DOHH2 (cell line): Measurements from ENCODE around the gene LARP1B.

ENCODE experiments used
- H3F3A ChIP-seq: fragments of 200-600 bp; sonication (generic), shearing (Covaris generic); 2 replicates; pipeline ENCODE4 v1.6.0; 2016; ENCODE audit warnings: antibody characterized with exemption, mild to moderate bottlenecking; ENCODE audit not compliant: control insufficient read depth, insufficient read depth
- H3K27ac ChIP-seq: fragments of 200-600 bp; sonication (generic); 2 replicates; pipeline ENCODE4 v1.5.1; 2014; ENCODE audit warnings: low read depth, mild to moderate bottlenecking, low read length, moderate library complexity
- H3K27me3 ChIP-seq: fragments of 200-600 bp; sonication (generic); 2 replicates; pipeline ENCODE4 v1.6.1; 2014; ENCODE audit warnings: mild to moderate bottlenecking, low read length, mixed read lengths; ENCODE audit not compliant: control insufficient read depth
- H3K36me3 ChIP-seq: fragments of 200-600 bp; sonication (generic); 2 replicates; pipeline ENCODE4 v1.6.1; 2014; ENCODE audit warnings: mild to moderate bottlenecking, low read length, moderate library complexity, mixed read lengths; ENCODE audit not compliant: control insufficient read depth
- H3K4me1 ChIP-seq: fragments of 200-600 bp; sonication (generic); 2 replicates; pipeline ENCODE4 v1.6.1; 2014; ENCODE audit warnings: mild to moderate bottlenecking, low read length, mixed read lengths; ENCODE audit not compliant: control insufficient read depth
- H3K4me2 ChIP-seq: fragments of 200-600 bp; sonication (generic); 2 replicates; pipeline ENCODE4 v1.6.0; 2014; ENCODE audit warnings: mild to moderate bottlenecking, low read length, moderate library complexity
- H3K4me3 ChIP-seq: fragments of 200-600 bp; sonication (generic); 2 replicates; pipeline ENCODE4 v1.5.1; 2014; ENCODE audit warnings: mild to moderate bottlenecking, low read length, mixed read lengths
- H3K79me2 ChIP-seq: fragments of 200-600 bp; sonication (generic); 2 replicates; pipeline ENCODE4 v1.6.1; 2014; ENCODE audit warnings: mild to moderate bottlenecking, low read length, mixed read lengths; ENCODE audit not compliant: control insufficient read depth
- H3K9me2 ChIP-seq: fragments of 200-600 bp; sonication (generic); replicated peaks from 2 replicates; pipeline ENCODE4 v1.6.1; 2014; ENCODE audit warnings: mild to moderate bottlenecking, low read length, mixed read lengths; ENCODE audit not compliant: control insufficient read depth
- H3K9me3 ChIP-seq: fragments of 200-600 bp; sonication (generic); 2 replicates; pipeline ENCODE4 v1.6.1; 2014; ENCODE audit warnings: antibody characterized with exemption, low read length, mixed read lengths; ENCODE audit not compliant: control insufficient read depth, insufficient read depth
- H4K20me1 ChIP-seq: fragments of 200-600 bp; sonication (generic); 2 replicates; pipeline ENCODE4 v1.6.0; 2014; ENCODE audit warnings: low read depth, mild to moderate bottlenecking, antibody characterized with exemption, low read length, moderate library complexity; ENCODE audit not compliant: control insufficient read depth, insufficient read depth
- EZH2phosphoT487 ChIP-seq: fragments of 200-600 bp; sonication (generic); IDR thresholded peaks from 2 replicates; pipeline ENCODE4 v1.6.1; 2017; ENCODE audit warnings: borderline replicate concordance, mild to moderate bottlenecking, antibody characterized with exemption, low read length, moderate library complexity, mixed read lengths
- TF ChIP-seq, protein P1 (sequence below): fragments of 200-600 bp; sonication (generic); IDR thresholded peaks from one replicate; pipeline ENCODE4 v1.5.1; 2014; ENCODE audit warnings: antibody characterized with exemption, mild to moderate bottlenecking, low read depth, low read length; ENCODE audit not compliant: poor library complexity, severe bottlenecking

The LARP1B gene

DNA sequence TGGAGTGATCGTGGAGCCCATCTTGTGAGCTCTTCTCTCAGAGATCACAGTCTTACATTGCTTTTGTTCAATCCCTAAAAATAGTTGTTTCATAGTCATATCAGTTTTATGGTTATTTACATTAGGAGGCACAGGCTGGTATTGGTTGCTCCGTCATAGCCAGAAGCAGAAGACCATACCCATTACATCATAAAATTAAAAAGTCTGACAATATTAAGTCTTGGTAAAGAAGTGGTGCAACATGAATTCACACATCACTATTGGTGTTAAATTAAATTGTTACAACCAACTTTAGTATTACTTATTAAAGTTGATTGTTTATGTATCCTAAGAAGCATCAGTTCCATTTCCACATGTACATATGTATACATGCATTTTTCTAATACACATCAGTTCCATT, 84.6 kb downstream of the LARP1B start:
- no peak overlapping the region for H3K4me3 ChIP-seq
- H3K9me2 ChIP-seq = no peaks in the 10 kb centered on the region
- H3K27ac ChIP-seq = no peak overlapping the region
- TF ChIP-seq EZH2phosphoT487 = no peak
- TF ChIP-seq, protein P1, sequence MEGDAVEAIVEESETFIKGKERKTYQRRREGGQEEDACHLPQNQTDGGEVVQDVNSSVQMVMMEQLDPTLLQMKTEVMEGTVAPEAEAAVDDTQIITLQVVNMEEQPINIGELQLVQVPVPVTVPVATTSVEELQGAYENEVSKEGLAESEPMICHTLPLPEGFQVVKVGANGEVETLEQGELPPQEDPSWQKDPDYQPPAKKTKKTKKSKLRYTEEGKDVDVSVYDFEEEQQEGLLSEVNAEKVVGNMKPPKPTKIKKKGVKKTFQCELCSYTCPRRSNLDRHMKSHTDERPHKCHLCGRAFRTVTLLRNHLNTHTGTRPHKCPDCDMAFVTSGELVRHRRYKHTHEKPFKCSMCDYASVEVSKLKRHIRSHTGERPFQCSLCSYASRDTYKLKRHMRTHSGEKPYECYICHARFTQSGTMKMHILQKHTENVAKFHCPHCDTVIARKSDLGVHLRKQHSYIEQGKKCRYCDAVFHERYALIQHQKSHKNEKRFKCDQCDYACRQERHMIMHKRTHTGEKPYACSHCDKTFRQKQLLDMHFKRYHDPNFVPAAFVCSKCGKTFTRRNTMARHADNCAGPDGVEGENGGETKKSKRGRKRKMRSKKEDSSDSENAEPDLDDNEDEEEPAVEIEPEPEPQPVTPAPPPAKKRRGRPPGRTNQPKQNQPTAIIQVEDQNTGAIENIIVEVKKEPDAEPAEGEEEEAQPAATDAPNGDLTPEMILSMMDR = no peak
- H3K79me2 ChIP-seq = no peaks in the 10 kb centered on the region
- H3K36me3 ChIP-seq = no peaks in the 10 kb centered on the region
- H4K20me1 ChIP-seq = no peaks in the 10 kb centered on the region
- no peak overlapping the region for H3K4me2 ChIP-seq
- no peaks in the 10 kb centered on the region for H3K4me1 ChIP-seq
- H3K27me3 ChIP-seq = no peaks in the 10 kb centered on the region
- no peaks in the 10 kb centered on the region for H3F3A ChIP-seq
- no peaks in the 10 kb centered on the region; the same call in 1 of the 2 replicates for H3K9me3 ChIP-seq

DNA sequence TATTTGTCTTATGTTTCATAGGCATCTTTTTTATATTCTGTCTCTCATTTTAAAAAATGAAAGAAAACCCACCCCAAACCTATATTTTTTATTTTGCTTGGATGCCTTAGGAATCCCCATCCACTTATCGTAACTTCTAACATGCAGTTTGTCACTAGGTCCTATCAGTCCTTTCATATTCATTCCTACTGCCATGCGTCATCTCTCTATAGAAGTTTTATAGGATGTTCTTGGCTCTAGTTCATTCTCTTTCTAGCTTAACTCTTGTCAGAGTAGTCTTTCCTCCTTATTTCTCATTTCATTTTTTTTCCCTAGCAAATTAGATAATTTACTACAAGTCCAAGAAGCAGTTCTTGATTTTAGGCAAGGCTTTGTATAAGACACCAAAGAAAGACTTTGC, 92.7 kb downstream of the LARP1B start:
- no peaks in the 10 kb centered on the region for H3K9me2 ChIP-seq
- H4K20me1 ChIP-seq = no peaks in the 10 kb centered on the region
- no peaks in the 10 kb centered on the region for H3K79me2 ChIP-seq
- no peaks in the 10 kb centered on the region for H3F3A ChIP-seq
- no peaks in the 10 kb centered on the region for H3K9me3 ChIP-seq
- H3K4me1 ChIP-seq = peaks cover 5% of the 10 kb centered on the region
- TF ChIP-seq, protein P1 = no peak
- no peak for TF ChIP-seq EZH2phosphoT487
- H3K36me3 ChIP-seq = no peaks in the 10 kb centered on the region
- H3K4me3 ChIP-seq = no peak overlapping the region
- H3K27ac ChIP-seq = no peak overlapping the region
- no peaks in the 10 kb centered on the region for H3K27me3 ChIP-seq
- H3K4me2 ChIP-seq = no peak overlapping the region

DNA sequence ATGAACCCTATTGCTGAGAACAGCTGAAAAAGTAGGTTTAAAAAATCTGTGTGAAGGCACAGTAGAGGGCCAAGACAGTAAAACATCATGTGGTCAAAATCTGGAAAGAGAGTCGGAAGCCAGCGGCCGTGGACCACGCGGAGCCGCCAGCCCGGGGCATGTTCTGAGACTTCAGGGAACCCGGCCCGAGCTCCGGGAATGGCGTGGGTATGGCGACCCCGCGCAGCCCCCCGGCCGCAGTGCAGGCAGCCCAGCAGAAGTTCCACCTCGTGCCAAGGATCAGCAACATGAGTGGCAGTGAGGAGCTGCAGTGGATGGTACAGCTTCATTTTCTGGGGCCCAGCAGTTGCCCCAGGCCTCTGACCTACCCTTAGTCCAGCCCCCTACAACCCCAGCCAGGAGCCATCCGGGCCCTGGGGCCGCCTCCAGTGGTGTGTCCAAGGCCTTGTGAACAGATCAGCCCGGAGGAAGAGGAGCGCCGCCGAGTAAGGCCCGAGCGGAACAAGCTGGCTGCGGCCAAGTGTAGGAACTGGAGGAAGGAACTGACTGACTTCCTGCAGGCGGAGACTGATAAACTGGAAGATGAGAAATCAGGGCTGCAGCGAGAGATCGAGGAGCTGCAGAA, 94.2 kb downstream of the LARP1B start:
- no peaks in the 10 kb centered on the region for H3K9me3 ChIP-seq
- no peak overlapping the region for H3K27ac ChIP-seq
- H3K36me3 ChIP-seq = no peaks in the 10 kb centered on the region
- H3F3A ChIP-seq = no peaks in the 10 kb centered on the region
- no peaks in the 10 kb centered on the region for H3K9me2 ChIP-seq
- H3K79me2 ChIP-seq = no peaks in the 10 kb centered on the region
- no peak overlapping the region for H3K4me3 ChIP-seq
- H3K27me3 ChIP-seq = no peaks in the 10 kb centered on the region
- no peak overlapping the region for H3K4me2 ChIP-seq
- no peaks in the 10 kb centered on the region for H4K20me1 ChIP-seq
- peaks cover 8% of the 10 kb centered on the region for H3K4me1 ChIP-seq
- TF ChIP-seq, protein P1 = no peak
- no peak for TF ChIP-seq EZH2phosphoT487
